ENCODE measurements around the gene COX19. TPM values are rescaled to one million over a fixed set of nuclear protein-coding genes. Genes with fewer than 3 reads are reported as not detected.

The COX19 gene
- total RNA-seq, 2 donors from 2014 or later, result 7.2 to 18.1 TPM

DNA sequence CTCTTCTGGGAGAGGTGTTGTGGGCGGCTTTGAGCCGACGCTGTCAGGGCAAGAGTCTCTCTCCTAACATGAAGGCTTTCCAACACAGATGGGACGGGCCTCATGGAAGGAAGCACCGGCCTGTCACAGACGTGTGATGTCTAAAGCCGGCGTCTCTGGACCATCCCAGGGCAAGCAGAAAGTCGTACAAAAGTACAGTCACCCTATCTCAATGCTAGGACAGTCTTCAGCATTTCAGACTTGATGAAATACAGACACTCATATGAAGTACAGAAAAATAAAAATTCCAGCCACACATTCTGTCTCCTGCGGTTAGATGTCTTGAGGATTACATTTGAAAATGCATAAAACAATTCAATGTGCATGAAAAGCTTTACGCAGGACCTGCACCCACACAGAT lies 38.2 kb upstream of the COX19 start:
- Histone ChIP-seq H3K27me3 (replicated peaks; ENCODE audit: insufficient read depth) (no peaks in the 10 kb centered on the region), H3K4me3 (no peak overlapping the region), H3K36me3 (peaks cover 14% of the 10 kb centered on the region), H3K27ac (no peak overlapping the region), H3K9me3 (no peaks in the 10 kb centered on the region), H3K4me1 (ENCODE audit: control insufficient read depth in 1 of 2, low read depth in 2 of 2) (no peaks in the 10 kb centered on the region)
- TF ChIP-seq, protein P1, sequence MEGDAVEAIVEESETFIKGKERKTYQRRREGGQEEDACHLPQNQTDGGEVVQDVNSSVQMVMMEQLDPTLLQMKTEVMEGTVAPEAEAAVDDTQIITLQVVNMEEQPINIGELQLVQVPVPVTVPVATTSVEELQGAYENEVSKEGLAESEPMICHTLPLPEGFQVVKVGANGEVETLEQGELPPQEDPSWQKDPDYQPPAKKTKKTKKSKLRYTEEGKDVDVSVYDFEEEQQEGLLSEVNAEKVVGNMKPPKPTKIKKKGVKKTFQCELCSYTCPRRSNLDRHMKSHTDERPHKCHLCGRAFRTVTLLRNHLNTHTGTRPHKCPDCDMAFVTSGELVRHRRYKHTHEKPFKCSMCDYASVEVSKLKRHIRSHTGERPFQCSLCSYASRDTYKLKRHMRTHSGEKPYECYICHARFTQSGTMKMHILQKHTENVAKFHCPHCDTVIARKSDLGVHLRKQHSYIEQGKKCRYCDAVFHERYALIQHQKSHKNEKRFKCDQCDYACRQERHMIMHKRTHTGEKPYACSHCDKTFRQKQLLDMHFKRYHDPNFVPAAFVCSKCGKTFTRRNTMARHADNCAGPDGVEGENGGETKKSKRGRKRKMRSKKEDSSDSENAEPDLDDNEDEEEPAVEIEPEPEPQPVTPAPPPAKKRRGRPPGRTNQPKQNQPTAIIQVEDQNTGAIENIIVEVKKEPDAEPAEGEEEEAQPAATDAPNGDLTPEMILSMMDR (IDR thresholded peaks at IDR 0.05), result no peak
- ATAC-seq (ENCODE audit: insufficient number of reproducible peaks, low FRiP score, low read depth) (no peak), DNase-seq (ENCODE audit: low spot score) (no peak)

DNA sequence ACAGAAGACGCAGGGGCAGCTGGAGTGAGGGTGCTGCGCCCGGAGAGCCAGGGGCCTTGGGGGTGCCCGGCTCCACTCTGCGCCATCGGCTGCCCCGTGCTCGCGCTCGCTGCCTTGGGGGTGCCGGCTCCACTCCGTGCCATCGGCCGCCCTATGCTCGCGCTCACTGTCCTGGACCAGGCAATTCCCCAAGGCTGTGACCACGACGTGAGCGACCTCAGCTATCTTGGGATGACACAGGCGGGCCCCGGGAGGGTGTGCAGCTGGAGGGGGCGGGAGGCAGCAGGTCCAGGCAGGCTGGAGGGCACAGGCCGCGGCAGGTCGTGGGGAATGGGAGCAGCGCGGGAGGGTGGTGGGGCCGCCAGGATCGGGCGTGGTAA lies 37.4 kb upstream of the COX19 start:
- no peak overlapping the region for H3K4me3 ChIP-seq
- TF ChIP-seq, protein P1 (IDR thresholded peaks at IDR 0.05), result no peak
- H3K27ac ChIP-seq, result no peak overlapping the region
- DNase-seq (ENCODE audit: low spot score) (no peak), ATAC-seq (ENCODE audit: insufficient number of reproducible peaks, low FRiP score, low read depth) (no peak)
- H3K36me3 ChIP-seq, result peaks cover 13% of the 10 kb centered on the region
- no peaks in the 10 kb centered on the region for H3K4me1 ChIP-seq (ENCODE audit: control insufficient read depth in 1 of 2, low read depth in 2 of 2)
- no peaks in the 10 kb centered on the region for H3K27me3 ChIP-seq (replicated peaks; ENCODE audit: insufficient read depth)
- no peaks in the 10 kb centered on the region for H3K9me3 ChIP-seq

DNA sequence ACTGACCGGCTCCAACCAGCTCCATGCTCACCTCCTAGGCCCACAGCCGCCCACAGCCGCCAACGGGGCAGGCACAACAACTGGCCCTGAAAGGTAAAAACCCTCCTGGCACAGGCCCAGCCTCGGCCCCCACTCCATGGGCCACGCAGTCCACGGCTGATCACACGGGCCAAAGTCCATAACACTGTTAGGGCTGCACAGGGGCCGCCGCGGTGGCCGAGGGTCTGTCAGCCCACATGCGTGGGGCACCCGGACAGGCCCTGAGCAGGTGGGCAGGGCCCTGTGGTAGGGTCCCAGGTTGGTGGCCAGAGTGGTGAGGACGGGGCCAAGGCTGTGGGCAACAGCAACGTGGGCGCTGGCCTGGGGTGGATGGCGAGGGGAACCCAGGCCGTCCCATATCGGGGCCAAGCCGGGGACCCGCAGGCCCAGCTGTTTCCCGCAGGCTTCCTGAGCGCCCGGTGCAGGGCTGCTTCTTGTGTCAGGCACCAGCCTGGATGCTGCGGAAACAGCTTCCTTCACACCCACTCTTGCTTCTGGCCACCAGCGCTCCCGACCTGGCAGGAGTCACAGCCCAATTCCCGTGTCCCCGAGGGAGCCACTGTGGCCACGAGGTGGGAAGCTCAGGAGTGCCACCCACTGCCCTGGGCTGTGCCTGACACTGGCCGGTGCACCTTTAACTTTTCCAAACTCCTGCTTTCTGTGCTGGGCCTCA lies 36.8 kb upstream of the COX19 start:
- DNase-seq (ENCODE audit: low spot score) (no peak), ATAC-seq (ENCODE audit: insufficient number of reproducible peaks, low FRiP score, low read depth) (no peak)
- TF ChIP-seq, protein P1 (IDR thresholded peaks at IDR 0.05), result no peak
- Histone ChIP-seq H3K4me3 (no peak overlapping the region), H3K27ac (no peak overlapping the region), H3K4me1 (ENCODE audit: control insufficient read depth in 1 of 2, low read depth in 2 of 2) (no peaks in the 10 kb centered on the region), H3K27me3 (replicated peaks; ENCODE audit: insufficient read depth) (no peaks in the 10 kb centered on the region), H3K36me3 (peaks cover 18% of the 10 kb centered on the region), H3K9me3 (no peaks in the 10 kb centered on the region)

DNA sequence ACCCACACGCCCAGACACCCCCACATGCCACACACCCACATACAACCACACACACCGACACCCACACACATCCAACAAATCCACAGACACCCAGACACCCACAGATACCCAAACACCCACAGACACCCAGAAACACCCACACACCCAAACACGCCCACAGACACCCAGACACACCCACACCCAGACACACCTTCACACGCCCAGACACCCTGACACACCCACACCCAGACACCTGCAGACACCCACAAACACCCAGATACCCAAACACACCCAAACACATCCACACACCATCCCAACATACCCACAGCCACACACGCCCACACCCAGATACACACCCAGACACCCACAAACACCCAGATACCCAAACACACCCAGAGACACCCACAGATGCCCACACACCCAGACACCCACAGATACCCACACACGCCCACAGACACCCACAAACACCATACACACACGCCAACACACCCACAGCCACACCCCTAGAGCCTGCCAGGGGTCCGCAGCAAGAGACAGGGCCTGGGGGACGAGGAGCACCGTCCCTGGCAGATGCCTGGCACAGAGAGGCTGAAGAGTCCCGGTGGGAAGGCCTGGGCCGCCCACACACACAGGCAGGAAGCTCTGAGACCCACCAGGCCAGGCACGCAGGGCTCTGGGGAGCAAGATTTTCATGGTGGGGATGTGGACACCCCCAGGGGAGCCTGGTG lies 36.1 kb upstream of the COX19 start:
- H3K4me1 ChIP-seq (ENCODE audit: control insufficient read depth in 1 of 2, low read depth in 2 of 2), result no peaks in the 10 kb centered on the region
- peaks cover 21% of the 10 kb centered on the region for H3K36me3 ChIP-seq
- DNase-seq (ENCODE audit: low spot score) (no peak), ATAC-seq (ENCODE audit: insufficient number of reproducible peaks, low FRiP score, low read depth) (no peak)
- no peak overlapping the region for H3K27ac ChIP-seq
- H3K9me3 ChIP-seq, result no peaks in the 10 kb centered on the region
- TF ChIP-seq, protein P1 (IDR thresholded peaks at IDR 0.05), result no peak
- no peaks in the 10 kb centered on the region for H3K27me3 ChIP-seq (replicated peaks; ENCODE audit: insufficient read depth)
- no peak overlapping the region for H3K4me3 ChIP-seq

DNA sequence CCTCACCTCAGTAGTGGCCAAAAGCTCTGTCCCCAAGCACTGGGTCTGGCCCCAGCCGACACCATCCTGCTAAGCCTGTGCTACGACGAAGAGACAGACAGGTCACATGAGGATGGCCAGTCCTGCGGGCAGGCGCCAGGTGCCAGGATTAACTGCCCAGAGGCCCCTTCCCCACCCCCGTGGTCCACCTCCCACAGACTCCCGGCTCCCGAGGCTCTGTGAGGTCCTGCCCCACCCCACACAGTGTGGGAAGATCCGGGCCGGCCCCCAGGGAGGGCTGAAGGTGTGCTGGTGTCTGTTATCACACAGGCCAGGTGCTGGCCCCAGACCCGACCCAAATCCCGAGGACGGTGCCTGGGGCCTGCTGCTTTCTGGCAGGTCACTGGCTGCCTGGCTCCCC lies 34.9 kb upstream of the COX19 start:
- ATAC-seq (ENCODE audit: insufficient number of reproducible peaks, low FRiP score, low read depth), result no peak
- no peak overlapping the region for H3K4me3 ChIP-seq
- H3K4me1 ChIP-seq (ENCODE audit: control insufficient read depth in 1 of 2, low read depth in 2 of 2), result no peaks in the 10 kb centered on the region
- TF ChIP-seq, protein P1 (IDR thresholded peaks at IDR 0.05), result no peak
- H3K9me3 ChIP-seq, result no peaks in the 10 kb centered on the region
- no peak for DNase-seq (ENCODE audit: low spot score)
- H3K36me3 ChIP-seq, result peaks cover 21% of the 10 kb centered on the region
- no peak overlapping the region for H3K27ac ChIP-seq
- H3K27me3 ChIP-seq (replicated peaks; ENCODE audit: insufficient read depth), result no peaks in the 10 kb centered on the region

All from thoracic aorta (tissue), 2 donors.